Calu3 (cell line): ENCODE data around the gene RALA. TPM values are rescaled to one million over a fixed set of nuclear protein-coding genes. Genes with fewer than 3 reads are reported as not detected.

ENCODE experiments used
- BruUV-seq: library from RNA; stranded (reverse); fragments of 400-500 nt; replicated peaks from 2 replicates; lab custom pipeline; 2021; lab: Mats Ljungman, UMichigan
- CTCF ChIA-PET: fragments of 300-600 bp; sonication (Branson Sonifier 250); formaldehyde crosslinking; loops from one replicate; lab custom pipeline; 2022; ENCODE audit warnings: antibody characterized with exemption; lab: Charles Lee
- DNase-seq: peaks from one replicate; pipeline ENCODE4 v3.0.0; 2022
- H3K27ac Mint-ChIP-seq: one replicate; pipeline ENCODE4 v1.8.0; 2022; ENCODE audit warnings: mixed read lengths; ENCODE audit not compliant: unreplicated experiment
- H3K27me3 Mint-ChIP-seq: one replicate; pipeline ENCODE4 v1.8.0; 2022; ENCODE audit warnings: mixed read lengths; ENCODE audit not compliant: unreplicated experiment
- H3K36me3 Mint-ChIP-seq: one replicate; pipeline ENCODE4 v1.8.0; 2022; ENCODE audit warnings: mild to moderate bottlenecking, moderate library complexity, mixed read lengths; ENCODE audit not compliant: insufficient read depth, unreplicated experiment
- H3K4me1 Mint-ChIP-seq: one replicate; pipeline ENCODE4 v1.8.0; 2022; ENCODE audit warnings: mild to moderate bottlenecking, low read depth, mixed read lengths; ENCODE audit not compliant: unreplicated experiment
- H3K4me3 Mint-ChIP-seq: one replicate; pipeline ENCODE4 v1.8.0; 2022; ENCODE audit warnings: mild to moderate bottlenecking, low read depth, moderate library complexity, mixed read lengths; ENCODE audit not compliant: unreplicated experiment
- H3K9me3 Mint-ChIP-seq: one replicate; pipeline ENCODE4 v1.8.0; 2022; ENCODE audit warnings: low read depth, mixed read lengths; ENCODE audit not compliant: unreplicated experiment
- CTCF ChIP-seq: fragments of 200-600 bp; IDR thresholded peaks from one replicate; pipeline ENCODE4 v1.8.0; 2022; ENCODE audit warnings: antibody characterized with exemption; ENCODE audit not compliant: unreplicated experiment
- intact Hi-C: fragments of 100-400 bp; cut with micrococcal nuclease; formaldehyde crosslinking; loops from one replicate; pipeline ENCODE4 v1.10.0; 2022; ENCODE audit not compliant: unreplicated experiment
- total RNA-seq: library from RNA; stranded (reverse); gene quantifications from 2 replicates; pipeline ENCODE4 v1.2.3, GENCODE V29; 2022

Gene RALA
- total RNA-seq, 1 experiment from 2014 or later: 64.8 TPM

GRCh38 chr7:39624442-39624807 lies 1.1 kb downstream of the RALA start:
- no peaks in the 10 kb centered on the region for H3K9me3 Mint-ChIP-seq
- no peak for TF ChIP-seq CTCF
- peaks cover 43% of the 10 kb centered on the region for H3K4me1 Mint-ChIP-seq
- CTCF ChIA-PET: interaction anchor here (0.6 to 3.5 kb wide), 8 partner anchors 10 to 607 kb away, joined by 3 to 23 read pairs (median 6); no protein-coding TSS in a partner anchor
- peak; percentile 33 for DNase-seq
- peak overlapping the region; percentile 38 for H3K27ac Mint-ChIP-seq
- H3K36me3 Mint-ChIP-seq: peaks cover 35% of the 10 kb centered on the region
- H3K27me3 Mint-ChIP-seq: no peaks in the 10 kb centered on the region
- H3K4me3 Mint-ChIP-seq: peak overlapping the region; percentile 81
- intact Hi-C loops: loop anchor here (2.0 kb wide), 1 partner anchor 122 kb away; no protein-coding TSS in a partner anchor
- TSS peak; percentile 51 for BruUV-seq

- H3K4me3 Mint-ChIP-seq: peak overlapping the region; percentile 81
- no TSS peak for BruUV-seq
- no peak for DNase-seq
- H3K9me3 Mint-ChIP-seq: no peaks in the 10 kb centered on the region
- H3K27ac Mint-ChIP-seq: peak overlapping the region; percentile 38
- CTCF ChIA-PET: interaction anchor here (0.6 to 3.5 kb wide), 5 partner anchors 16 to 457 kb away, joined by 3 to 23 read pairs (median 6); no protein-coding TSS in a partner anchor
- peaks cover 40% of the 10 kb centered on the region for H3K36me3 Mint-ChIP-seq
- no peaks in the 10 kb centered on the region for H3K27me3 Mint-ChIP-seq
- peaks cover 43% of the 10 kb centered on the region for H3K4me1 Mint-ChIP-seq
- intact Hi-C loops: loop anchor here (2.0 kb wide), 1 partner anchor 122 kb away; no protein-coding TSS in a partner anchor
- TF ChIP-seq CTCF: no peak
Observed at GRCh38 chr7:39624935-39625694, 1.7 kb downstream of the RALA start.

- Mint-ChIP-seq H3K4me3 (no peak overlapping the region), H3K4me1 (peaks cover 36% of the 10 kb centered on the region), H3K36me3 (peaks cover 22% of the 10 kb centered on the region), H3K27ac (no peak overlapping the region), H3K27me3 (no peaks in the 10 kb centered on the region), H3K9me3 (no peaks in the 10 kb centered on the region)
- DNase-seq: no peak
- CTCF ChIA-PET: no interaction called here
- intact Hi-C loops: no loop called here
- TF ChIP-seq CTCF: no peak
- no TSS peak for BruUV-seq
Observed at GRCh38 chr7:39631736-39632308, 8.4 kb downstream of the RALA start.

GRCh38 chr7:39633563-39634477 lies 10.4 kb downstream of the RALA start:
- Mint-ChIP-seq H3K9me3 (no peaks in the 10 kb centered on the region), H3K4me3 (peak overlapping the region; percentile 0), H3K4me1 (peaks cover 21% of the 10 kb centered on the region), H3K27ac (no peak overlapping the region), H3K27me3 (no peaks in the 10 kb centered on the region), H3K36me3 (peaks cover 22% of the 10 kb centered on the region)
- intact Hi-C loops: no loop called here
- BruUV-seq: no TSS peak
- DNase-seq: no peak
- CTCF ChIA-PET: no interaction called here
- TF ChIP-seq CTCF: no peak
